ENCODE data around the gene ALKBH5.

The ALKBH5 gene

DNA sequence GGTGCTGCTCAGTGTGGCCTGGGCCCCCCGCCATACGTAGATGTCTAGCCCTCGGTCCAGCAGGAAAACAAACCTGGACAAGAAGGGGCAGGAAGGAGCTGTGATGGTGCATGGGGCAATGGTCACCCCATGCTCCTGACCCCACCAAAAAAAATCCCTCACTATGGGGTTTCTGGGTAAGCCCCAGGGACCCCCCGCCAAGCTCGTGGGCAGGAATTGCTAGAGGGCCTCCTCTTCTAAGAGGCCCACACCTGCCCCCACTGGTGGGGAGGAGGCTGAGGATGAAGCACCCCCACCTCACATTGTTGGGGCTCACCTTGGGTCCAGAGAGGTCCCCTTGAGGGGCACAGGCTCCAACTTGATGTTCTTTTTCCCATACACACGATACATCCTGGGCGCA is 65.2 kb downstream of the ALKBH5 start:
- Histone ChIP-seq H3K27ac (ENCODE audit: low read depth, low read length, poor library complexity, severe bottlenecking) (no peak overlapping the region), H3K4me2 (ENCODE audit: low read length) (no peak overlapping the region), H3K4me1 (ENCODE audit: insufficient read depth, low read length, severe bottlenecking) (no peaks in the 10 kb centered on the region), H3K79me2 (ENCODE audit: insufficient read depth, low read length) (no peaks in the 10 kb centered on the region), H2AFZ (ENCODE audit: low read length) (no peak overlapping the region), H3F3A (ENCODE audit: insufficient read depth, low read length) (no peaks in the 10 kb centered on the region), H3K36me3 (ENCODE audit: insufficient read depth, low read length) (peaks cover 73% of the 10 kb centered on the region), H3K9ac (ENCODE audit: low read length) (no peak overlapping the region), H3K27me3 (ENCODE audit: insufficient read depth, low read length) (no peaks in the 10 kb centered on the region), H3K4me3 (ENCODE audit: low read depth, low read length, poor library complexity, severe bottlenecking) (no peak overlapping the region), H3K9me2 (ENCODE audit: low read depth, low read length) (no peaks in the 10 kb centered on the region), H3K9me3 (ENCODE audit: low read length) (no peaks in the 10 kb centered on the region), H4K20me1 (ENCODE audit: insufficient read depth, low read length) (no peaks in the 10 kb centered on the region)
- no peak for TF ChIP-seq EZH2 (IDR thresholded peaks at IDR 0.05; ENCODE audit: borderline replicate concordance, low read length)
- TF ChIP-seq, protein P1, sequence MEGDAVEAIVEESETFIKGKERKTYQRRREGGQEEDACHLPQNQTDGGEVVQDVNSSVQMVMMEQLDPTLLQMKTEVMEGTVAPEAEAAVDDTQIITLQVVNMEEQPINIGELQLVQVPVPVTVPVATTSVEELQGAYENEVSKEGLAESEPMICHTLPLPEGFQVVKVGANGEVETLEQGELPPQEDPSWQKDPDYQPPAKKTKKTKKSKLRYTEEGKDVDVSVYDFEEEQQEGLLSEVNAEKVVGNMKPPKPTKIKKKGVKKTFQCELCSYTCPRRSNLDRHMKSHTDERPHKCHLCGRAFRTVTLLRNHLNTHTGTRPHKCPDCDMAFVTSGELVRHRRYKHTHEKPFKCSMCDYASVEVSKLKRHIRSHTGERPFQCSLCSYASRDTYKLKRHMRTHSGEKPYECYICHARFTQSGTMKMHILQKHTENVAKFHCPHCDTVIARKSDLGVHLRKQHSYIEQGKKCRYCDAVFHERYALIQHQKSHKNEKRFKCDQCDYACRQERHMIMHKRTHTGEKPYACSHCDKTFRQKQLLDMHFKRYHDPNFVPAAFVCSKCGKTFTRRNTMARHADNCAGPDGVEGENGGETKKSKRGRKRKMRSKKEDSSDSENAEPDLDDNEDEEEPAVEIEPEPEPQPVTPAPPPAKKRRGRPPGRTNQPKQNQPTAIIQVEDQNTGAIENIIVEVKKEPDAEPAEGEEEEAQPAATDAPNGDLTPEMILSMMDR (IDR thresholded peaks at IDR 0.05; ENCODE audit: low read length): no peak

DNA sequence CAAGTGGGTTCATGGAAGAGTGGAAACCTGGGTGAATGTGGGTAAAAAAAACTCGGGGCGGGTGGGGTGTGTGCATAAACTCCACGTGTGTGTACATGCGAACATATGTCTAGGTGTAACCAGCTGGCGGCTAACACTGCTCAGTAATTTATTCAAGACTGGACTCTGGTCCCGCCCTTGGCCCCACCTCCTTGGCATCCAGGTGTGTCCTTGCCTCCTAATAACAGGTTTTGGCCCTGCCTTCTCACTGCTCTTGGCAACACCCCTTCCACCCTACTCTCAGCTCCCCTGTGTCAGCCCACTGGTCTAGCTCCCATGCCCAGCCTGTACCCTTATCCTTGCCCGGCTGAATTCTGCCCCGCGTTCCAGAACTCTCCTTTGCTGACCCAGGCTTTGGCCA is 66.6 kb downstream of the ALKBH5 start:
- Histone ChIP-seq H3K4me2 (ENCODE audit: low read length) (no peak overlapping the region), H2AFZ (ENCODE audit: low read length) (no peak overlapping the region), H3K9ac (ENCODE audit: low read length) (no peak overlapping the region), H3K79me2 (ENCODE audit: insufficient read depth, low read length) (no peaks in the 10 kb centered on the region), H3K27ac (ENCODE audit: low read depth, low read length, poor library complexity, severe bottlenecking) (no peak overlapping the region), H3K9me3 (ENCODE audit: low read length) (no peaks in the 10 kb centered on the region), H4K20me1 (ENCODE audit: insufficient read depth, low read length) (no peaks in the 10 kb centered on the region), H3K27me3 (ENCODE audit: insufficient read depth, low read length) (no peaks in the 10 kb centered on the region), H3K36me3 (ENCODE audit: insufficient read depth, low read length) (peaks cover 82% of the 10 kb centered on the region), H3K4me3 (ENCODE audit: low read depth, low read length, poor library complexity, severe bottlenecking) (no peak overlapping the region), H3F3A (ENCODE audit: insufficient read depth, low read length) (no peaks in the 10 kb centered on the region), H3K4me1 (ENCODE audit: insufficient read depth, low read length, severe bottlenecking) (no peaks in the 10 kb centered on the region), H3K9me2 (ENCODE audit: low read depth, low read length) (no peaks in the 10 kb centered on the region)
- no peak for TF ChIP-seq EZH2 (IDR thresholded peaks at IDR 0.05; ENCODE audit: borderline replicate concordance, low read length)
- TF ChIP-seq, protein P1 (IDR thresholded peaks at IDR 0.05; ENCODE audit: low read length): no peak

DNA sequence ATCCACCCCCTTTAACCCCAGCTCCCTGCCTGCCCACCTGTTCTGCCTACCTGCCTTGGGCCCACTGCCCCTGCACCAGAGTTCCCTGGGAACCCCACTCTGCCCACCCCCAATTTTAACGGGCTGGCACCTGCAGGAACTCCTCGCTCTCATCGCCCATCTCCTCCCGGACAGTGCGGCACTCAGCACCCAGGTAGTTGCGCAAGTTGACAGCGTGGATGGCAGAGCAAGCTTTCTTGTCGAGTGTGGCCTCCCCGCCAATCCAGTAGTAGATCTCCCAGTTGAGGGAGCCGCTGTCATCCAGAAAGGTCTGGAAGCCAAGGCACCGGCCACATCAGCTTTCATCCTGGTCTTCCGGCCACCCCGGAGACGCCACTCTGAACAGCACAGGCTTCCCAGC is 67.1 kb downstream of the ALKBH5 start:
- Histone ChIP-seq H3K79me2 (ENCODE audit: insufficient read depth, low read length) (no peaks in the 10 kb centered on the region), H3K36me3 (ENCODE audit: insufficient read depth, low read length) (peaks cover 79% of the 10 kb centered on the region), H4K20me1 (ENCODE audit: insufficient read depth, low read length) (no peaks in the 10 kb centered on the region), H2AFZ (ENCODE audit: low read length) (no peak overlapping the region), H3K4me2 (ENCODE audit: low read length) (no peak overlapping the region), H3K27me3 (ENCODE audit: insufficient read depth, low read length) (no peaks in the 10 kb centered on the region), H3K4me1 (ENCODE audit: insufficient read depth, low read length, severe bottlenecking) (no peaks in the 10 kb centered on the region), H3K27ac (ENCODE audit: low read depth, low read length, poor library complexity, severe bottlenecking) (no peak overlapping the region), H3K9ac (ENCODE audit: low read length) (no peak overlapping the region), H3F3A (ENCODE audit: insufficient read depth, low read length) (no peaks in the 10 kb centered on the region), H3K4me3 (ENCODE audit: low read depth, low read length, poor library complexity, severe bottlenecking) (no peak overlapping the region), H3K9me3 (ENCODE audit: low read length) (no peaks in the 10 kb centered on the region), H3K9me2 (ENCODE audit: low read depth, low read length) (no peaks in the 10 kb centered on the region)
- TF ChIP-seq, protein P1 (IDR thresholded peaks at IDR 0.05; ENCODE audit: low read length): no peak
- TF ChIP-seq EZH2 (IDR thresholded peaks at IDR 0.05; ENCODE audit: borderline replicate concordance, low read length): no peak

All from OCI-LY1 (cell line).